ENCODE measurements around the gene KIRREL3.

The KIRREL3 gene

GRCh38 chr11:126886085-126886484, 114.5 kb downstream of the KIRREL3 start:
- no peaks in the 10 kb centered on the region for H4K20me1 ChIP-seq (ENCODE audit: insufficient read depth)
- no peaks in the 10 kb centered on the region for H3K79me2 ChIP-seq (ENCODE audit: insufficient read depth, low read depth)
- no peak overlapping the region for H3K27ac ChIP-seq
- H3K4me2 ChIP-seq, result no peak overlapping the region
- H3K27me3 ChIP-seq (ENCODE audit: insufficient read depth, low read depth), result no peaks in the 10 kb centered on the region
- H2AFZ ChIP-seq (ENCODE audit: low read depth), result no peak overlapping the region
- H3K36me3 ChIP-seq (ENCODE audit: insufficient read depth), result no peaks in the 10 kb centered on the region
- no peak for TF ChIP-seq CTCF (conservative IDR thresholded peaks at IDR 0.05; ENCODE audit: low read depth, low read length)
- H3K9ac ChIP-seq, result no peak overlapping the region
- H3K4me3 ChIP-seq (IDR thresholded peaks at IDR 0.05; ENCODE audit: insufficient read depth, low read depth, low read length), result no peak overlapping the region
- H3K4me1 ChIP-seq (ENCODE audit: low read depth, poor library complexity, severe bottlenecking), result no peaks in the 10 kb centered on the region

- H3K9ac ChIP-seq, result no peak overlapping the region
Observed at GRCh38 chr11:126884594-126884993, 116.0 kb downstream of the KIRREL3 start.

DNA sequence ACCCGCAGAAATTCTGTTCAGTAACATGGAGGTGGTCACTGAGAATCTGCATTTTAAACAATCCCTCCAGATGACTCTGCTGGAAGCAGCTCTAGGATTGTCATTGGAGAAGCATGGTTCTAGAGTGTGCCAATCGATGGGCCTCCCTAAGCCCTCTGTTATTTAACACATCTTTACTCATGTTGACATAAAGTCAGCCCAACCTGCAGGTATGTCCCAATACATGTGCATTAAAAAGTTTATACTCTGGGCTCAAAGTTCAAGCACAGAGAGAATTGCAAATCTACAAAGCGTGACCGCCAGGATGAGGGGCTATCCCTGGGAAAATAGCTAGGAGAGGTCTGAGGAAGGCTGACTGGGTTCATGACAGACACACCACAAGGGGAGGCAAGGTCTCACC, 116.4 kb downstream of the KIRREL3 start:
- no peaks in the 10 kb centered on the region for H3K4me1 ChIP-seq (ENCODE audit: low read depth, poor library complexity, severe bottlenecking)
- no peaks in the 10 kb centered on the region for H3K36me3 ChIP-seq (ENCODE audit: insufficient read depth)
- H4K20me1 ChIP-seq (ENCODE audit: insufficient read depth), result no peaks in the 10 kb centered on the region
- no peak overlapping the region for H3K9ac ChIP-seq
- TF ChIP-seq CTCF (conservative IDR thresholded peaks at IDR 0.05; ENCODE audit: low read depth, low read length), result no peak
- no peak overlapping the region for H3K4me3 ChIP-seq (IDR thresholded peaks at IDR 0.05; ENCODE audit: insufficient read depth, low read depth, low read length)
- H3K79me2 ChIP-seq (ENCODE audit: insufficient read depth, low read depth), result no peaks in the 10 kb centered on the region
- no peak overlapping the region for H3K27ac ChIP-seq
- H2AFZ ChIP-seq (ENCODE audit: low read depth), result no peak overlapping the region
- no peak overlapping the region for H3K4me2 ChIP-seq
- H3K27me3 ChIP-seq (ENCODE audit: insufficient read depth, low read depth), result no peaks in the 10 kb centered on the region

More at GRCh38 chr11:126884594-126884993, 116.0 kb downstream of the KIRREL3 start:
- Histone ChIP-seq H3K4me3 (IDR thresholded peaks at IDR 0.05; ENCODE audit: insufficient read depth, low read depth, low read length) (no peak overlapping the region), H3K4me2 (no peak overlapping the region), H3K79me2 (ENCODE audit: insufficient read depth, low read depth) (no peaks in the 10 kb centered on the region), H3K4me1 (ENCODE audit: low read depth, poor library complexity, severe bottlenecking) (no peaks in the 10 kb centered on the region), H4K20me1 (ENCODE audit: insufficient read depth) (no peaks in the 10 kb centered on the region), H2AFZ (ENCODE audit: low read depth) (no peak overlapping the region), H3K27me3 (ENCODE audit: insufficient read depth, low read depth) (no peaks in the 10 kb centered on the region), H3K36me3 (ENCODE audit: insufficient read depth) (no peaks in the 10 kb centered on the region), H3K27ac (no peak overlapping the region)
- no peak for TF ChIP-seq CTCF (conservative IDR thresholded peaks at IDR 0.05; ENCODE audit: low read depth, low read length)

GRCh38 chr11:126880872-126881271, 119.7 kb downstream of the KIRREL3 start:
- no peaks in the 10 kb centered on the region for H3K36me3 ChIP-seq (ENCODE audit: insufficient read depth)
- H3K27ac ChIP-seq, result no peak overlapping the region
- H3K79me2 ChIP-seq (ENCODE audit: insufficient read depth, low read depth), result no peaks in the 10 kb centered on the region
- no peak overlapping the region for H3K4me2 ChIP-seq
- no peak overlapping the region for H3K4me3 ChIP-seq (IDR thresholded peaks at IDR 0.05; ENCODE audit: insufficient read depth, low read depth, low read length)
- no peak for TF ChIP-seq CTCF (conservative IDR thresholded peaks at IDR 0.05; ENCODE audit: low read depth, low read length)
- H3K4me1 ChIP-seq (ENCODE audit: low read depth, poor library complexity, severe bottlenecking), result no peaks in the 10 kb centered on the region
- no peak overlapping the region for H2AFZ ChIP-seq (ENCODE audit: low read depth)
- no peak overlapping the region for H3K9ac ChIP-seq
- H3K27me3 ChIP-seq (ENCODE audit: insufficient read depth, low read depth), result no peaks in the 10 kb centered on the region
- no peaks in the 10 kb centered on the region for H4K20me1 ChIP-seq (ENCODE audit: insufficient read depth)
